ENCODE measurements around the gene SMARCB1. TPM values are rescaled to one million over a fixed set of nuclear protein-coding genes. Genes with fewer than 3 reads are reported as not detected.

Gene SMARCB1
- polyA plus RNA-seq, 1 of the 3 experiments (the other 2 are of a cell fraction), result 215 TPM

- Histone ChIP-seq H3K4me1 (ENCODE audit: control insufficient read depth in 1 of 2, insufficient read depth in 2 of 2, low read depth in 1 of 2, low read length in 1 of 2) (no peaks in the 10 kb centered on the region), H3F3A (replicated peaks; ENCODE audit: insufficient read depth) (no peaks in the 10 kb centered on the region), H4K20me1 (ENCODE audit: insufficient read depth) (no peaks in the 10 kb centered on the region), H3K4me3 (ENCODE audit: low read depth in 2 of 2, low read length in 1 of 2) (no peak overlapping the region), H3K27me3 (ENCODE audit: insufficient read depth) (no peaks in the 10 kb centered on the region), H3K27ac (ENCODE audit: low read depth in 2 of 2, low read length in 1 of 2) (no peak overlapping the region), H3K9me3 (no peaks in the 10 kb centered on the region), H3K9ac (no peak overlapping the region), H3K9me2 (no peaks in the 10 kb centered on the region), H3K79me2 (ENCODE audit: insufficient read depth) (no peaks in the 10 kb centered on the region), H3K4me2 (no peak overlapping the region), H2AFZ (ENCODE audit: low read depth) (no peak overlapping the region), H3K36me3 (replicated peaks in 1 of 2; ENCODE audit: control insufficient read depth in 1 of 2, insufficient read depth in 2 of 2, low read length in 1 of 2) (peaks cover 0 to 10% of the 10 kb centered on the region in 2 experiments)
- no peak for DNase-seq
- TF ChIP-seq CHD2 (IDR thresholded peaks at IDR 0.05; ENCODE audit: low read length, partially characterized antibody), result no peak
- TF ChIP-seq, protein P1, sequence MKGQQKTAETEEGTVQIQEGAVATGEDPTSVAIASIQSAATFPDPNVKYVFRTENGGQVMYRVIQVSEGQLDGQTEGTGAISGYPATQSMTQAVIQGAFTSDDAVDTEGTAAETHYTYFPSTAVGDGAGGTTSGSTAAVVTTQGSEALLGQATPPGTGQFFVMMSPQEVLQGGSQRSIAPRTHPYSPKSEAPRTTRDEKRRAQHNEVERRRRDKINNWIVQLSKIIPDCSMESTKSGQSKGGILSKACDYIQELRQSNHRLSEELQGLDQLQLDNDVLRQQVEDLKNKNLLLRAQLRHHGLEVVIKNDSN (IDR thresholded peaks at IDR 0.05; ENCODE audit: borderline replicate concordance, low read depth), result no peak
- TF ChIP-seq GABPA (IDR thresholded peaks at IDR 0.05; ENCODE audit: low read depth), result no peak
- TF ChIP-seq SMC3 (IDR thresholded peaks at IDR 0.05; ENCODE audit: low read depth, low read length), result no peak
- TF ChIP-seq RXRA (IDR thresholded peaks at IDR 0.05; ENCODE audit: borderline replicate concordance, low read depth), result no peak
- no peak for TF ChIP-seq TEAD4 (IDR thresholded peaks at IDR 0.05; ENCODE audit: borderline replicate concordance, insufficient read depth)
- no peak for TF ChIP-seq FOXM1 (IDR thresholded peaks at IDR 0.05; ENCODE audit: low read depth)
- no peak for TF ChIP-seq PBX3 (IDR thresholded peaks at IDR 0.05)
- TF ChIP-seq FOSL2 (IDR thresholded peaks at IDR 0.05; ENCODE audit: borderline replicate concordance, low read depth), result no peak
- TF ChIP-seq, protein P2, sequence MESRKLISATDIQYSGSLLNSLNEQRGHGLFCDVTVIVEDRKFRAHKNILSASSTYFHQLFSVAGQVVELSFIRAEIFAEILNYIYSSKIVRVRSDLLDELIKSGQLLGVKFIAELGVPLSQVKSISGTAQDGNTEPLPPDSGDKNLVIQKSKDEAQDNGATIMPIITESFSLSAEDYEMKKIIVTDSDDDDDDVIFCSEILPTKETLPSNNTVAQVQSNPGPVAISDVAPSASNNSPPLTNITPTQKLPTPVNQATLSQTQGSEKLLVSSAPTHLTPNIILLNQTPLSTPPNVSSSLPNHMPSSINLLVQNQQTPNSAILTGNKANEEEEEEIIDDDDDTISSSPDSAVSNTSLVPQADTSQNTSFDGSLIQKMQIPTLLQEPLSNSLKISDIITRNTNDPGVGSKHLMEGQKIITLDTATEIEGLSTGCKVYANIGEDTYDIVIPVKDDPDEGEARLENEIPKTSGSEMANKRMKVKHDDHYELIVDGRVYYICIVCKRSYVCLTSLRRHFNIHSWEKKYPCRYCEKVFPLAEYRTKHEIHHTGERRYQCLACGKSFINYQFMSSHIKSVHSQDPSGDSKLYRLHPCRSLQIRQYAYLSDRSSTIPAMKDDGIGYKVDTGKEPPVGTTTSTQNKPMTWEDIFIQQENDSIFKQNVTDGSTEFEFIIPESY (IDR thresholded peaks at IDR 0.05; ENCODE audit: borderline replicate concordance, low read depth), result no peak
- no peak for TF ChIP-seq RCOR1 (IDR thresholded peaks at IDR 0.05; ENCODE audit: low read length)
- no peak for TF ChIP-seq NFIC (IDR thresholded peaks at IDR 0.05; ENCODE audit: borderline replicate concordance)
- TF ChIP-seq, protein P3, sequence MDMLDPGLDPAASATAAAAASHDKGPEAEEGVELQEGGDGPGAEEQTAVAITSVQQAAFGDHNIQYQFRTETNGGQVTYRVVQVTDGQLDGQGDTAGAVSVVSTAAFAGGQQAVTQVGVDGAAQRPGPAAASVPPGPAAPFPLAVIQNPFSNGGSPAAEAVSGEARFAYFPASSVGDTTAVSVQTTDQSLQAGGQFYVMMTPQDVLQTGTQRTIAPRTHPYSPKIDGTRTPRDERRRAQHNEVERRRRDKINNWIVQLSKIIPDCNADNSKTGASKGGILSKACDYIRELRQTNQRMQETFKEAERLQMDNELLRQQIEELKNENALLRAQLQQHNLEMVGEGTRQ (IDR thresholded peaks at IDR 0.05; ENCODE audit: borderline replicate concordance, low read depth, low read length), result no peak
- TF ChIP-seq POLR2AphosphoS5 (IDR thresholded peaks at IDR 0.05; ENCODE audit: low read depth, low read length), result no peak
- POLR2A ChIA-PET, result no interaction called here
- WGBS (ENCODE audit: low lambda C conversion rate), result 95% methylated on average over 7 of the region's 7 CpGs
- CTCF ChIA-PET, result interaction anchor here (0.6 to 1.9 kb wide), 4 partner anchors 11 to 297 kb away, joined by 3 to 5 read pairs (median 4); no protein-coding TSS in a partner anchor
Measured at GRCh38 chr22:23878219-23878618, 91.5 kb downstream of the SMARCB1 start.

All from SK-N-SH (cell line).